ENCODE data around the gene ZNF581.

The ZNF581 gene

GRCh38 chr19:55605637-55606470, 37.6 kb upstream of the ZNF581 start, which contains the start of gene ZNF865 (continued):
- TF ChIP-seq ZNF362 (tag by site-specific recombination; IDR thresholded peaks at IDR 0.05), result no peak
- no peak; the same call in 1 of the 2 replicates for TF ChIP-seq ZNF501 (tag by site-specific recombination; IDR thresholded peaks at IDR 0.05)
- TF ChIP-seq SCRT2 (tag by site-specific recombination; IDR thresholded peaks at IDR 0.05), result no peak
- 0 out of 2 replicates have a peak, but pooled peaks have one; percentile 46 for TF ChIP-seq MZF1 (tag by site-specific recombination; IDR thresholded peaks at IDR 0.05; ENCODE audit: borderline replicate concordance)
- TF ChIP-seq ZNF350 (tag by site-specific recombination; IDR thresholded peaks at IDR 0.05), result no peak
- no peak for TF ChIP-seq HOXA7 (CRISPR knock-in tag; IDR thresholded peaks at IDR 0.05; ENCODE audit: borderline replicate concordance)
- TF ChIP-seq ZNF830 (tag by site-specific recombination; IDR thresholded peaks at IDR 0.05; ENCODE audit: low read depth), result no peak
- no peak for TF ChIP-seq ZNF701 (tag by site-specific recombination; IDR thresholded peaks at IDR 0.05)
- peak; percentile 64; the same call in 1 of the 2 replicates for TF ChIP-seq HIC1 (tag by site-specific recombination; IDR thresholded peaks at IDR 0.05)
- no peak for TF ChIP-seq ZNF18 (tag by site-specific recombination; IDR thresholded peaks at IDR 0.05)
- peak; percentile 94 for TF ChIP-seq ZNF2 (tag by site-specific recombination; IDR thresholded peaks at IDR 0.05)
- TF ChIP-seq KLF17 (tag by site-specific recombination; IDR thresholded peaks at IDR 0.05), result no peak
- peak; percentile 77 for TF ChIP-seq ZNF692 (tag by site-specific recombination; IDR thresholded peaks at IDR 0.05)
- no peak for TF ChIP-seq PRDM6 (tag by site-specific recombination; IDR thresholded peaks at IDR 0.05)
- peak; percentile 54 for TF ChIP-seq SP3 (tag by site-specific recombination; IDR thresholded peaks at IDR 0.05)
- TF ChIP-seq ZFP37 (tag by site-specific recombination; IDR thresholded peaks at IDR 0.05), result no peak; the same call in 1 of the 2 replicates
- no peak for TF ChIP-seq HOXD13 (CRISPR knock-in tag; IDR thresholded peaks at IDR 0.05; ENCODE audit: borderline replicate concordance)
- no peak for TF ChIP-seq ZNF292 (tag by site-specific recombination; IDR thresholded peaks at IDR 0.05; ENCODE audit: borderline replicate concordance, low read depth)
- no peak for TF ChIP-seq GLI4 (tag by site-specific recombination; IDR thresholded peaks at IDR 0.05)
- no peak for TF ChIP-seq GFI1B (tag by site-specific recombination; IDR thresholded peaks at IDR 0.05)
- no peak for TF ChIP-seq ZNF175 (tag by site-specific recombination; IDR thresholded peaks at IDR 0.05)
- TF ChIP-seq ZNF398 (tag by site-specific recombination; IDR thresholded peaks at IDR 0.05), result peak; percentile 80
- peak; percentile 36; the same call in 1 of the 2 replicates for TF ChIP-seq EGR2 (tag by site-specific recombination; IDR thresholded peaks at IDR 0.05; ENCODE audit: low read depth)
- no peak for TF ChIP-seq ZNF214 (tag by site-specific recombination; IDR thresholded peaks at IDR 0.05; ENCODE audit: borderline replicate concordance)
- TF ChIP-seq ZNF26 (tag by site-specific recombination; IDR thresholded peaks at IDR 0.05), result no peak
